ENCODE measurements around the gene TFCP2L1. TPM values are rescaled to one million over a fixed set of nuclear protein-coding genes. Genes with fewer than 3 reads are reported as not detected.
"Not testable (repeated sequence)": the region's sequence is repeated elsewhere in the genome, so short reads cannot be mapped to it uniquely, and the experiment has no call there.

TFCP2L1 gene
- total and polyA plus RNA-seq, 10 donors = 0.15 to 8.9 (median 2.7) TPM

DNA sequence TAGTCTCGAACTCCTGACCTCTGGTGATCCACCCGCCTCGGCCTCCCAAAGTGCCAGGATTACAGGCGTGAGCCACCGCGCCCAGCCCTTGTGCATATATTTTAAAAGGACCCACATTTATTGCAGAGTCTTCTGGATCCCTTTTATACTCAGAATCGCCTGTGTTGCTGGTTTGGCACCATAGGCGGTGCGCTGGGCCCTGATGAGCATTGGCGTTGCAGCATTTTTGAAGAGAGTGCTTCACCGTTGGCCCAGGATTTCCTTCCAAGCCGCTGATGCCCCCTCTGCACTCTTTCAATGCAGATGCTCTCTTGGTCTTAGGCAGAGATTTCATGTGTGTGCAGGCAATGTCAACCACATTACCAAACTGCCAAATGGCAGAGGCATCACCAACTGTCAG lies 13.5 kb upstream of the TFCP2L1 start:
- intact Hi-C loops (cut with DNase I; ENCODE audit: low total_unique reads) = no loop called here
- TF ChIP-seq, protein P1, sequence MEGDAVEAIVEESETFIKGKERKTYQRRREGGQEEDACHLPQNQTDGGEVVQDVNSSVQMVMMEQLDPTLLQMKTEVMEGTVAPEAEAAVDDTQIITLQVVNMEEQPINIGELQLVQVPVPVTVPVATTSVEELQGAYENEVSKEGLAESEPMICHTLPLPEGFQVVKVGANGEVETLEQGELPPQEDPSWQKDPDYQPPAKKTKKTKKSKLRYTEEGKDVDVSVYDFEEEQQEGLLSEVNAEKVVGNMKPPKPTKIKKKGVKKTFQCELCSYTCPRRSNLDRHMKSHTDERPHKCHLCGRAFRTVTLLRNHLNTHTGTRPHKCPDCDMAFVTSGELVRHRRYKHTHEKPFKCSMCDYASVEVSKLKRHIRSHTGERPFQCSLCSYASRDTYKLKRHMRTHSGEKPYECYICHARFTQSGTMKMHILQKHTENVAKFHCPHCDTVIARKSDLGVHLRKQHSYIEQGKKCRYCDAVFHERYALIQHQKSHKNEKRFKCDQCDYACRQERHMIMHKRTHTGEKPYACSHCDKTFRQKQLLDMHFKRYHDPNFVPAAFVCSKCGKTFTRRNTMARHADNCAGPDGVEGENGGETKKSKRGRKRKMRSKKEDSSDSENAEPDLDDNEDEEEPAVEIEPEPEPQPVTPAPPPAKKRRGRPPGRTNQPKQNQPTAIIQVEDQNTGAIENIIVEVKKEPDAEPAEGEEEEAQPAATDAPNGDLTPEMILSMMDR (IDR thresholded peaks at IDR 0.05 in 8 of 11, conservative IDR thresholded peaks at IDR 0.05 in 3 of 11) = no peak
- TF ChIP-seq POLR2A (IDR thresholded peaks at IDR 0.05) = no peak
- no peak for TF ChIP-seq POLR2AphosphoS5 (IDR thresholded peaks at IDR 0.05)
- H3K27ac ChIP-seq = no peak overlapping the region
- H3K27me3 ChIP-seq (replicated peaks in 1 of 7) = peaks cover 0 to 19% (median 0%) of the 10 kb centered on the region in 7 donors
- H3K36me3 ChIP-seq = no peaks in the 10 kb centered on the region
- 93 to 96% (median 95%) methylated on average over 12 of the region's 12 CpGs for WGBS, 5 donors
- H3K4me1 ChIP-seq = peaks cover 0 to 7% (median under 1%) of the 10 kb centered on the region in 6 donors
- DNase-seq = no peak
- H3K9me3 ChIP-seq = no peaks in the 10 kb centered on the region
- H3K4me3 ChIP-seq = no peak overlapping the region

DNA sequence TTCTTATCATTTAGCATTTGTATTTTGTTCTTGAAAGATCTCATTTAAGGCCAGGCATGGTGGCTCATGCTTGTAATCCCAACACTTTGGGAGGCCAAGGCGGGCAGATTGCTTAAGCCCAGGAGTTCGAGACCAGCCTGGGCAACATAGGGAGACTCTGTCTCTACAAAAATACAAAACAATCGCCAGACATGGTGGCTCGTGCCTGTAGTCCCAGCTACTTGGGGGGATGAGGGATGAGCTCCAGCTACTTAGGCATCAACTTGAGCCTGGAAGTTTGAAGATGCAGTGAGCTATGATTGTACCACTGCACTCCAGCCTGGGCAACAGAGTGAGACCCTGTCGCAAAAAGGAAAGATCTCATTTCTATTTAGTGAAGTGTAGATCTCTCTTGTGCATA lies 12.9 kb upstream of the TFCP2L1 start:
- H3K9me3 ChIP-seq; H3K4me1 ChIP-seq; DNase-seq; H3K4me3 ChIP-seq; intact Hi-C loops (cut with DNase I; ENCODE audit: low total_unique reads); H3K36me3 ChIP-seq; H3K27ac ChIP-seq: not testable (repeated sequence)
- WGBS, 5 donors = 89 to 96% (median 91%) methylated on average over 5 of the region's 5 CpGs
- H3K27me3 ChIP-seq (replicated peaks in 1 of 7) = peaks cover 0 to 13% (median 0%) of the 10 kb centered on the region in 7 donors

DNA sequence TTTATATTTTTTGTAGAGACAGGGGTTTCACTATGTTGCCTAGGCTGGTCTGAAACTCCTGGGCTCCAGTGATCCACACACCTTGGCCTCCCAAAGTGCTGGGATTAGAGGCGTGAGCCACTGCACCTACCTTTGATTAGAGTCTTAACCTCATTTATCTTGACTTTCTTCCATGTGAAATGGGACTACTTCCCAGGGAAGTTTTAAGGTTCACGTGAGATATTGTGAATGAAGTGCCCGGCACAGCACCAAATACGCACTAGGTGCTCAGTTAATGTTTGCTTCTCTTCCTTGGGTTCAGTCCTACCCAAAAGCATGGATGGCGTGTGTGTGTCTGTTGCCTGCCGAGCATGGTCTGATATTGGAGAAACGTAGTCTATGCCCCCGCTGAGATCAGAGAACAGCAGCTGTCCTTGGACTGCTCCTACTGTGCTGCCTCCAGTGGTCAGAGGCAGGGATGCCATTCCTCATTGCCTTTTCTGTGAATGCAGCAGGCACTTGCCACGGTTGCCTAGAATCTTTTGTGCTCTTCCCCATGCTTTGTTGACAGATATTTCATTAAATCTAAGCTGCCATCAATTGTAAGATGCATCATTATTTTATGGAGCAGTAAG lies 12.3 kb upstream of the TFCP2L1 start:
- no peak overlapping the region for H3K4me3 ChIP-seq
- intact Hi-C loops (cut with DNase I; ENCODE audit: low total_unique reads) = no loop called here
- no peaks in the 10 kb centered on the region for H3K36me3 ChIP-seq
- H3K4me1 ChIP-seq = no peaks in the 10 kb centered on the region
- H3K27ac ChIP-seq = no peak overlapping the region
- peaks cover 0 to 9% (median 0%) of the 10 kb centered on the region in 7 donors for H3K27me3 ChIP-seq (replicated peaks in 1 of 7)
- TF ChIP-seq, protein P1 (IDR thresholded peaks at IDR 0.05 in 8 of 11, conservative IDR thresholded peaks at IDR 0.05 in 3 of 11) = peak in 9 of 11 experiments; percentile 32 to 67 (median 51)
- TF ChIP-seq POLR2AphosphoS5 (IDR thresholded peaks at IDR 0.05) = no peak
- no peaks in the 10 kb centered on the region for H3K9me3 ChIP-seq
- 54 to 62% (median 58%) methylated on average over 9 of the region's 9 CpGs for WGBS, 5 donors
- DNase-seq = no peak

DNA sequence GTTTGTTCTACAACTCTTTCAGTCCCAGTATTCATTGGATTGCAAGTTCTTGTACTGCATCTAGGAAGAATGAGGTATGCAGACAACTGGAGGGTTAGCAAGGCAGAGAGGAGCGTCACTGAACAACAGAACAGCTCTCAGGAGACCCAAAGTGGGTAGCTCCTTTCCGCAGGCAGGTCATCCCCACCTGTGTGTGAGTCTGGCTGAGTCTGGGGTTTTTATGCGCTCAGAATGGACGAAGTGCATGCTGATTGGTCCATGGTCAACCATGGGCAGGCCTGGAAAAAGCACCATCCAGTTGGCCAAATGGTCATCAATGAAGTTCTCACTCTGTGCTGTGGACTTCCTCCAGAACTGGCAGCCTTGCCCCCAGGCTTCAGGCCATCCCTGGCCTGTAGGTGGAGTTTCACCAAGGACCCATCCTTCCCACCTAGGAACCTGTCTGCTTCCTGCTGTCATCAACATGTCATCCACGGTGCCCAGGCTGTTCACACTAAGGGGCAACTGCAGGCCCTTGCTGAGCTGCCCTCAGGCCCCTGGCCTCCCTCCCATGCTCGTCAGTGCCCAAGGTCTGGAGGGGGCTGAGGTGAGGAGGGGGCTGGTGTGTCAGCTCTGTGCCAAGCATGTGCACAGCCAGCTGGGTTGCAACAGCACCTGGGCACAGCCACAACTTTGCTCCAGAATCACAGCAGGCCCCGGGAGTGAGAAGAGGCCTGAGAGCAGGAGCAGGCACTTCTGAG lies 11.1 kb upstream of the TFCP2L1 start:
- intact Hi-C loops (cut with DNase I; ENCODE audit: low total_unique reads) = no loop called here
- Histone ChIP-seq H3K9me3 (no peaks in the 10 kb centered on the region), H3K36me3 (no peaks in the 10 kb centered on the region), H3K27ac (no peak overlapping the region), H3K27me3 (replicated peaks in 1 of 7) (peaks cover 0 to 4% (median 0%) of the 10 kb centered on the region in 7 donors), H3K4me1 (no peaks in the 10 kb centered on the region), H3K4me3 (no peak overlapping the region)
- 87 to 95% (median 90%) methylated on average over 4 to 7 of the region's 7 CpGs for WGBS, 5 donors
- no peak for DNase-seq
- no peak for TF ChIP-seq POLR2A (IDR thresholded peaks at IDR 0.05)
- TF ChIP-seq POLR2AphosphoS5 (IDR thresholded peaks at IDR 0.05) = no peak
- TF ChIP-seq, protein P1 (IDR thresholded peaks at IDR 0.05 in 8 of 11, conservative IDR thresholded peaks at IDR 0.05 in 3 of 11) = no peak

Data from spleen (tissue), 11 donors.